ENCODE results near the gene ACIN1.

Gene ACIN1

GRCh38 chr14:23042162-23042965, 52.6 kb downstream of the ACIN1 start, which contains the start of gene PSMB11:
PSMB11 (plus strand) TSS chr14:23042212; CDS start chr14:23042226, 14 bp downstream.
- DNase-seq (ENCODE audit: low read depth): no peak

GRCh38 chr14:23041729-23042128, 53.2 kb downstream of the ACIN1 start:
- DNase-seq (ENCODE audit: low read depth): no peak

GRCh38 chr14:23040100-23040499, 54.8 kb downstream of the ACIN1 start:
- DNase-seq (ENCODE audit: low read depth): no peak

GRCh38 chr14:23035303-23036144, 59.4 kb downstream of the ACIN1 start:
- no peak for DNase-seq (ENCODE audit: low read depth)

- peak; percentile 73 for DNase-seq (ENCODE audit: low read depth)
Observed at GRCh38 chr14:23034498-23035302, 60.2 kb downstream of the ACIN1 start, which contains the start of gene PSMB5. PSMB5 (minus strand) TSS chr14:23034900; CDS start chr14:23034881, 19 bp downstream.

GRCh38 chr14:23033801-23034497, 61.0 kb downstream of the ACIN1 start:
- no peak for DNase-seq (ENCODE audit: low read depth)

GRCh38 chr14:23033251-23033727, 61.6 kb downstream of the ACIN1 start:
- DNase-seq (ENCODE audit: low read depth): no peak

GRCh38 chr14:23030936-23031335, 64.0 kb downstream of the ACIN1 start:
- DNase-seq (ENCODE audit: low read depth): no peak

- DNase-seq (ENCODE audit: low read depth): no peak
Observed at GRCh38 chr14:23028799-23029198, 66.1 kb downstream of the ACIN1 start.

- DNase-seq (ENCODE audit: low read depth): no peak
Observed at GRCh38 chr14:23025151-23025814, 69.7 kb downstream of the ACIN1 start.

GRCh38 chr14:23024612-23025075, 70.3 kb downstream of the ACIN1 start:
- no peak for DNase-seq (ENCODE audit: low read depth)

GRCh38 chr14:23023795-23024152, 71.2 kb downstream of the ACIN1 start:
- DNase-seq (ENCODE audit: low read depth): no peak

GRCh38 chr14:23023022-23023794, 71.7 kb downstream of the ACIN1 start:
- no peak for DNase-seq (ENCODE audit: low read depth)

GRCh38 chr14:23021889-23022442, 73.0 kb downstream of the ACIN1 start:
- DNase-seq (ENCODE audit: low read depth): no peak

- DNase-seq (ENCODE audit: low read depth): no peak
Observed at GRCh38 chr14:23021434-23021833, 73.5 kb downstream of the ACIN1 start.

- no peak for DNase-seq (ENCODE audit: low read depth)
Observed at GRCh38 chr14:23020143-23021128, 74.5 kb downstream of the ACIN1 start.

GRCh38 chr14:23018107-23018506, 76.8 kb downstream of the ACIN1 start:
- DNase-seq (ENCODE audit: low read depth): no peak

- no peak for DNase-seq (ENCODE audit: low read depth)
Observed at GRCh38 chr14:23017091-23017490, 77.8 kb downstream of the ACIN1 start.
